Thoracic aorta (tissue), 2 donors: ENCODE results near the gene TMEM208. TPM values are rescaled to one million over a fixed set of nuclear protein-coding genes. Genes with fewer than 3 reads are reported as not detected.

Experiments used
- ATAC-seq: fragments of 150-250 bp; one replicate; pipeline ENCODE4 v1.8.0; 2017; ENCODE audit warnings: low read depth; ENCODE audit not compliant: insufficient number of reproducible peaks, low FRiP score
- DNase-seq: peaks from one replicate; pipeline ENCODE4 v3.0.0-alpha.2; 2020; ENCODE audit warnings: low spot score
- H3K27ac ChIP-seq, 2 donors: fragments of 200-600 bp; sonication (generic); 1 replicate in 1 of 2; 2 replicates in 1 of 2; pipeline ENCODE4 v1.5.1; 2016; ENCODE audit warnings: mild to moderate bottlenecking in 2 of 2, moderate library complexity in 2 of 2
- H3K27me3 ChIP-seq: fragments of 200-600 bp; sonication (generic); replicated peaks from 2 replicates; pipeline ENCODE4 v1.6.0; 2016; ENCODE audit warnings: mild to moderate bottlenecking; ENCODE audit not compliant: insufficient read depth
- H3K36me3 ChIP-seq: fragments of 200-600 bp; sonication (generic); one replicate; pipeline ENCODE4 v1.5.1; 2016
- H3K4me1 ChIP-seq, 2 donors: fragments of 200-600 bp; sonication (generic); 1 replicate in 1 of 2; 2 replicates in 1 of 2; pipeline versions ENCODE4 v1.5.1 to v1.6.0; 2016; ENCODE audit warnings: low read depth in 2 of 2, mild to moderate bottlenecking in 1 of 2; ENCODE audit not compliant: control insufficient read depth in 1 of 2
- H3K4me3 ChIP-seq: fragments of 200-600 bp; sonication (generic); 2 replicates; pipeline ENCODE4 v1.5.1; 2016; ENCODE audit warnings: mild to moderate bottlenecking
- H3K9me3 ChIP-seq: fragments of 200-600 bp; sonication (generic); 2 replicates; pipeline ENCODE4 v1.5.1; 2016
- total RNA-seq, 2 donors: library from RNA; depleted of rRNA; stranded (reverse); fragments of >200 nt; gene quantifications; one replicate each; pipeline versions ENCODE4 v1.1.0 to v1.2.3, GENCODE V29; 2016
- TF ChIP-seq, protein P1 (sequence below): fragments of 200-600 bp; sonication (generic); IDR thresholded peaks from one replicate; pipeline ENCODE4 v1.5.1; 2019; ENCODE audit warnings: antibody characterized with exemption

The TMEM208 gene
- total RNA-seq, 2 donors from 2014 or later, result 21.2 to 32.2 TPM

DNA sequence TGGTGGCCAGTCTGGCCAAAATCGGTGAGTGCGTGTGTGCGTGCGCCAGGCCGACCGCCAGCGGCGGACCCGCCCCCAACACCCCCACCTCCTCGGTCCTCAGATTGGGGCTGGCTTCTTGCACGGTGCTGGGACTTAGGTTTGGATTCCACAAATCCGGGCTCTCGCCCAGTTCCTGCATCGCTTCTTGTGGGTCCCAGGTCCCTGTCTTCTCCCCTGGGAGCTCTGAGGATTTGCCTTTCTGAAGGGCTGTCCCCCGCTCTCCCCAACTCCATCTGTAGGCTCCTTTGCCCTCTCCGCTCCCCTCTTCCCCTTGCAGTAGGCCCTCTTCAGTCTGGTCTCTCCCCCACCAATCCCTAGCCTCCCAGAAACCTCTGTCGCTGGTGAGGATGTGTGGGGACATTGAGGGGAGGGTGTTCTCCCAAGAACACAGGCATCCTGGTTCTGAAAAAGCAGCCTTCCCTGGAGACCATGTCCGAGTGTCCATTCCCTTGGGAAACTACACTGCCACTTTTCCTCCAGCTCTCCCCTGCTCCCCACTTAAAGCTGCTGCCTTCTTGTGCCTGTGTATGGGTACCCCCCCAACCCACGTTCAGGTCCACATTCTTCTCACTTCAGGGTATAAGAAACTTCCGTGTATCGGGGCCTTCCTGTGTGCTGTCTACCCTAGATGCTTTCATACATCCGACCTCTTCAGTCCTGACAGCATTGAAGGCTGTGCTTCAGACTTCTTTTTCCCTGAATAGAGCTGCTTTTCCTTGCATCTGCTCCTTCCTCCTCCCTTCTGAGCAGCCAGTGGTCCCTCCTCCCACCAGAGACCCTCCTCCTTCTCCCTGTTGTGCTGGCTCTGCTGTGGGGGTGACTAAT lies 22.5 kb downstream of the TMEM208 start:
- no peak overlapping the region for H3K27ac ChIP-seq
- H3K4me3 ChIP-seq, result peak overlapping the region; percentile 82
- no peaks in the 10 kb centered on the region for H3K9me3 ChIP-seq
- H3K36me3 ChIP-seq, result no peaks in the 10 kb centered on the region
- DNase-seq (no peak), ATAC-seq (no peak)
- H3K27me3 ChIP-seq, result no peaks in the 10 kb centered on the region
- TF ChIP-seq, protein P1, sequence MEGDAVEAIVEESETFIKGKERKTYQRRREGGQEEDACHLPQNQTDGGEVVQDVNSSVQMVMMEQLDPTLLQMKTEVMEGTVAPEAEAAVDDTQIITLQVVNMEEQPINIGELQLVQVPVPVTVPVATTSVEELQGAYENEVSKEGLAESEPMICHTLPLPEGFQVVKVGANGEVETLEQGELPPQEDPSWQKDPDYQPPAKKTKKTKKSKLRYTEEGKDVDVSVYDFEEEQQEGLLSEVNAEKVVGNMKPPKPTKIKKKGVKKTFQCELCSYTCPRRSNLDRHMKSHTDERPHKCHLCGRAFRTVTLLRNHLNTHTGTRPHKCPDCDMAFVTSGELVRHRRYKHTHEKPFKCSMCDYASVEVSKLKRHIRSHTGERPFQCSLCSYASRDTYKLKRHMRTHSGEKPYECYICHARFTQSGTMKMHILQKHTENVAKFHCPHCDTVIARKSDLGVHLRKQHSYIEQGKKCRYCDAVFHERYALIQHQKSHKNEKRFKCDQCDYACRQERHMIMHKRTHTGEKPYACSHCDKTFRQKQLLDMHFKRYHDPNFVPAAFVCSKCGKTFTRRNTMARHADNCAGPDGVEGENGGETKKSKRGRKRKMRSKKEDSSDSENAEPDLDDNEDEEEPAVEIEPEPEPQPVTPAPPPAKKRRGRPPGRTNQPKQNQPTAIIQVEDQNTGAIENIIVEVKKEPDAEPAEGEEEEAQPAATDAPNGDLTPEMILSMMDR, result no peak
- peaks cover 24 to 35% of the 10 kb centered on the region in 2 donors for H3K4me1 ChIP-seq

DNA sequence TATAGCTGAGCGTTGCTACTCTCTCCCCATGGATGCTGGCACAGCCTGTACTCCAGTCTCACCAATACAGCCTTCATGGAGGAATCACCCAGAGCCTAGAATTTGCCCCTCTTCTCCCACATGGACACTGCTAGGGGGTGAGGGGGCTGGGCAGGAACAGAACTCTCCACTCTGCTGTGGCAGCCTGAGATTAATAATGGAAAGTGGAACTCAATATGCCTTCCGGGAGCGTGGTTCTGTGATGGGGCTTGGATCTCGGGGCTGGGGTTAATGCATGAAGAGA lies 23.1 kb downstream of the TMEM208 start:
- no peaks in the 10 kb centered on the region for H3K9me3 ChIP-seq
- no peaks in the 10 kb centered on the region for H3K36me3 ChIP-seq
- TF ChIP-seq, protein P1, result no peak
- ATAC-seq, result no peak
- H3K27me3 ChIP-seq, result no peaks in the 10 kb centered on the region
- H3K27ac ChIP-seq, result no peak overlapping the region
- H3K4me3 ChIP-seq, result no peak overlapping the region
- H3K4me1 ChIP-seq, result peaks cover 18 to 29% of the 10 kb centered on the region in 2 donors
- no peak for DNase-seq

DNA sequence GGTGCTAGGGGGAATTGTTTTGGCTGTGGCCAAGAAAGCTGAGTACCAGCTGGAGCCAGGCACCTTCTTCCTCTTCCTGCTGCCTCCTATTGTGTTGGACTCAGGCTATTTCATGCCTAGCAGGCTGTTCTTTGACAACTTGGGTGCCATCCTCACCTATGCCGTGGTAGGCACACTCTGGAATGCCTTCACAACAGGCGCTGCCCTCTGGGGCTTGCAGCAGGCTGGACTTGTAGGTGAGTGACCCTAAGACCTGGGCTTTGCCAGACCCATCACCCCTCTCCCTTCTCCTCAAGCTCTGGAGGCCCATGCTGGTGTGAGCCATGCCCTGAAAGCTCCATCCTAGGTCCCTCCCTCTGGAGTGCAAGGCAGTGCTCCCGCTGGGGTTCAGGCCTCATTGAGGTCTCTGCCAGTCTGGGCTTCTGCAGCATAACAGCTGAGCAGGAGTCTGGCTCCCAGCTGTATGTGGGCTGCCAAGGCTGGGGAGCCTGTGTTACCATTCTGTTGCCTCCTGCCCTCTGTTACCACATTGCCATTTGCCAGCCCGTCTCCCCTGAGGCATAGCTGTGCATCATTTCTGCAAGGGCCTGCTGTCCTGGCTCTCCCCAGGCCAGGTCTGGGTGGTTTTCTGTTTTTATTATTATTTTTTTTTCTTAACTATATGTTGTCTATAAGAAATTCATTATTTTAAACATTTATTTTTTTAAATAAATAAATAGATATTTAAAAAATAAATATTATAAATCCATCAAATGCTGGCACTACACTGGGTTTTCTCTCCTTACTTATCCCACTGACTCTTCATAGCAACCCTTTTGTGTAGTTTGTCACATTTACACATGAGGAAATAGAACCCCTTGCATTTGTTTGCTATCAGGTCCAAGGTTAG lies 25.9 kb downstream of the TMEM208 start:
- Histone ChIP-seq H3K36me3 (no peaks in the 10 kb centered on the region), H3K4me1 (peaks cover 8 to 15% of the 10 kb centered on the region in 2 donors), H3K27ac (no peak overlapping the region), H3K27me3 (no peaks in the 10 kb centered on the region), H3K9me3 (no peaks in the 10 kb centered on the region), H3K4me3 (no peak overlapping the region)
- ATAC-seq (no peak), DNase-seq (no peak)
- TF ChIP-seq, protein P1, result no peak

DNA sequence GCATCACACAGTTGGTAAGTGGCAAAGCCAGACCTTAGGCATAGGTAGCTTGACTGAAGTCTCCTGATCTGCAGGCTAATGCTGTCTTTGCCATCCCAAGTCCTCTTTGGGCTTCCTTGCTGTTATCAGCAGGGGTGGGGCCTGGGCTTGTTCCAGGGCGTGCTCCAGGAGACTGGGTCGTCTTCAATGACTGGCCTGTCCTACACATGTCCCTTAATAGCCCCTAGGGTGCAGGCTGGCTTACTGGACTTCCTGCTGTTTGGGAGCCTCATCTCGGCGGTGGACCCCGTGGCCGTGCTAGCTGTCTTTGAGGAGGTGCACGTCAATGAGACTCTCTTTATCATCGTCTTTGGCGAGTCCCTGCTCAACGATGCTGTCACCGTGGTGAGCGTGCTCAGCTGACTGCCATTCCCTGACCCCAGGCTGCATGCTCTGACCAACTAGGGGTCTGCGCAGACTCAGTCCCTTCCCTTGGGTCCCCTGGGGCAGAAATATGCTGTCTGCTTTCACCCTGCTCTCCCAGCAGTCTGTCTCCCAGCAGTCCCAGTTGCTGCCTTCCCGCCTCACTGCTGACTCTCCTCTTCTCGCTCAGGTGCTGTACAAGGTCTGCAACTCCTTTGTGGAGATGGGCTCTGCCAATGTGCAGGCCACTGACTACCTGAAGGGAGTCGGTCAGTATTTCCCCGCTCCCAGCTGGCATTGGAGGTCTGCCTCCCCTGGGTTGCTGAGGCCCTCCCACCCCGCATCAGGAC lies 28.0 kb downstream of the TMEM208 start:
- no peak overlapping the region for H3K27ac ChIP-seq
- H3K4me3 ChIP-seq, result no peak overlapping the region
- ATAC-seq, result no peak
- TF ChIP-seq, protein P1, result no peak
- H3K9me3 ChIP-seq, result no peaks in the 10 kb centered on the region
- H3K27me3 ChIP-seq, result no peaks in the 10 kb centered on the region
- DNase-seq, result no peak
- no peaks in the 10 kb centered on the region for H3K36me3 ChIP-seq
- no peaks in the 10 kb centered on the region for H3K4me1 ChIP-seq
